GM12878 (cell line): ENCODE data around the gene TBCCD1. TPM values are rescaled to one million over a fixed set of nuclear protein-coding genes. Genes with fewer than 3 reads are reported as not detected.

ENCODE experiments used
- ATAC-seq: fragments of 200-7000 bp; cut with Tn5 transposase; 3 replicates; pipeline ENCODE4 v1.9.1; 2020; ENCODE audit warnings: mild to moderate bottlenecking, moderate library complexity
- BruUV-seq: library from RNA; stranded (reverse); fragments of 400-500 nt; replicated peaks from 2 replicates; lab custom pipeline; 2021; lab: Mats Ljungman, UMichigan
- CTCF ChIA-PET: fragments of 300-600 bp; sonication (Branson Sonifier 250); formaldehyde crosslinking; extraction: SDS; loops from one replicate; lab custom pipeline; 2021; ENCODE audit warnings: inconsistent platforms; lab: Yijun Ruan, JAX
- POLR2A ChIA-PET: fragments of 350-600 bp; formaldehyde crosslinking; extraction: SDS; loops from one replicate; lab custom pipeline; 2021; ENCODE audit warnings: inconsistent platforms; lab: Charles Lee
- RAD21 ChIA-PET: fragments of 300-600 bp; sonication (Branson Sonifier 250); formaldehyde crosslinking; loops from one replicate; lab custom pipeline; 2023; ENCODE audit warnings: antibody characterized with exemption; ENCODE audit not compliant: unreplicated experiment; lab: Charles Lee
- SMC1A ChIA-PET: fragments of 300-600 bp; sonication (Branson Sonifier 250); formaldehyde crosslinking; loops from one replicate; lab custom pipeline; 2023; ENCODE audit not compliant: unreplicated experiment, uncharacterized antibody; lab: Charles Lee
- DNase-seq: peaks from one replicate; pipeline ENCODE4 v3.0.0-alpha.2; 2011; ENCODE audit warnings: low read depth, low spot score
- FAIRE-seq: peaks from 3 replicates; lab custom pipeline; 2011; peaks lifted over from hg19 to GRCh38; lab: Jason Lieb, UNC
- H2AFZ ChIP-seq: 2 replicates; pipeline ENCODE4 v1.6.0; 2011; ENCODE audit warnings: low read depth, low read length, control low read depth; ENCODE audit not compliant: control insufficient read depth
- H3K27ac ChIP-seq: 2 replicates; pipeline ENCODE4 v1.5.1; 2011; ENCODE audit warnings: control low read depth; ENCODE audit not compliant: control insufficient read depth, insufficient read depth
- H3K27me3 ChIP-seq, 2 experiments: replicated peaks in 1 of 2; 2 replicates each; pipeline versions ENCODE4 v1.6.0 to v1.6.1; 2011; ENCODE audit warnings: low read length in 1 of 2; ENCODE audit not compliant: control insufficient read depth in 2 of 2, insufficient read depth in 2 of 2
- H3K36me3 ChIP-seq, 2 experiments: 2 replicates each; pipeline ENCODE4 v1.5.1; 2011; ENCODE audit warnings: low read length in 1 of 2; ENCODE audit not compliant: control insufficient read depth in 2 of 2, insufficient read depth in 2 of 2
- H3K4me1 ChIP-seq: 2 replicates; pipeline ENCODE4 v1.6.1; 2011; ENCODE audit warnings: mild to moderate bottlenecking, low read length, moderate library complexity, mixed read lengths; ENCODE audit not compliant: control insufficient read depth, insufficient read depth
- H3K4me2 ChIP-seq: 2 replicates; pipeline ENCODE4 v1.6.0; 2011; ENCODE audit warnings: control low read depth; ENCODE audit not compliant: control insufficient read depth, insufficient read depth
- H3K4me3 ChIP-seq: fragments of 200-600 bp; sonication (generic); 2 replicates; pipeline ENCODE4 v1.5.1; 2016
- H3K79me2 ChIP-seq: 2 replicates; pipeline ENCODE4 v1.6.0; 2011; ENCODE audit warnings: low read length; ENCODE audit not compliant: control insufficient read depth, insufficient read depth
- H3K9ac ChIP-seq: 2 replicates; pipeline ENCODE4 v1.8.0; 2011; ENCODE audit warnings: low read length, control low read depth, mixed read lengths; ENCODE audit not compliant: control insufficient read depth, insufficient read depth
- H3K9me3 ChIP-seq: replicated peaks from 3 replicates; pipeline ENCODE4 v1.5.1; 2011; ENCODE audit warnings: mild to moderate bottlenecking, low read length; ENCODE audit not compliant: control insufficient read depth, insufficient read depth
- H4K20me1 ChIP-seq: 2 replicates; pipeline ENCODE4 v1.6.0; 2011; ENCODE audit not compliant: control insufficient read depth, insufficient read depth
- RUNX3 ChIP-seq: IDR thresholded peaks from 2 replicates; pipeline ENCODE4 v1.6.1; 2012; ENCODE audit warnings: low read length, inconsistent platforms
- SPI1 ChIP-seq: IDR thresholded peaks from 2 replicates; pipeline ENCODE4 v1.6.1; 2011; ENCODE audit warnings: low read depth, mild to moderate bottlenecking, low read length, moderate library complexity, borderline replicate concordance; ENCODE audit not compliant: insufficient read depth
- TBL1XR1 ChIP-seq: IDR thresholded peaks from 2 replicates; pipeline ENCODE4 v1.6.1; 2012; ENCODE audit warnings: low read depth, low read length, improper control_type of control experiment
- whole genome bisulfite sequencing: methylation state at CpG from one replicate; pipeline ENCODE4 v1.1.6; 2016; ENCODE audit warnings: low lambda C conversion rate; ENCODE audit not compliant: insufficient replicate concordance, insufficient coverage; ENCODE audit errors: missing lambda C conversion rate; 5-methylcytosine and 5-hydroxymethylcytosine counted together
- in situ Hi-C: fragments of 300-500 bp; cut with MboI; formaldehyde crosslinking; loops from 9 replicates; pipeline ENCODE4 v1.14.3; 2018; ENCODE audit warnings: mixed read lengths
- intact Hi-C: fragments of 100-400 bp; cut with micrococcal nuclease; formaldehyde crosslinking; loops from one replicate; pipeline ENCODE4 v1.14.2; 2022; ENCODE audit not compliant: unreplicated experiment
- polyA plus RNA-seq, 11 experiments: library from polyadenylated mRNA; depleted of rRNA in 4 of 11; unstranded in 6 of 11; stranded (reverse) in 5 of 11; fragments of >200 nt; fragmentation: Nextera tagmentation in 4 of 11; fragmentation: Illumina TruSeq in 1 of 11; extraction: Ambion mirVana in 4 of 11; extraction: Trizol in 1 of 11; gene quantifications; 1 replicate in 1 of 11; 2 replicates in 10 of 11; pipeline versions ENCODE4 v1.2.1 to v1.2.3, GENCODE V29; 2011 to 2016; ENCODE audit warnings: inconsistent platforms in 2 of 11, missing spikeins in 2 of 11, low read depth in 1 of 11
- total RNA-seq, 4 experiments: library from RNA; depleted of rRNA in 3 of 4; stranded (reverse); fragments of >200 nt in 3 of 4; fragmentation: Illumina TruSeq in 1 of 4; extraction: Trizol in 1 of 4; gene quantifications; 2 replicates each; pipeline versions ENCODE4 v1.2.1 to v1.2.3, GENCODE V29; 2013 to 2021
- TF ChIP-seq, protein P1 (sequence below): fragments of 450-650 bp; IDR thresholded peaks from 2 replicates; pipeline ENCODE4 v1.6.1; 2018; ENCODE audit warnings: mild to moderate bottlenecking, low read depth, moderate library complexity; ENCODE audit not compliant: partially characterized antibody

Gene TBCCD1
- total and polyA plus RNA-seq, 10 of the 15 experiments (the other 5 are each of a cell fraction or from before 2014, with no cell fraction given): 6.9 to 23.4 (median 14.7) TPM

DNA sequence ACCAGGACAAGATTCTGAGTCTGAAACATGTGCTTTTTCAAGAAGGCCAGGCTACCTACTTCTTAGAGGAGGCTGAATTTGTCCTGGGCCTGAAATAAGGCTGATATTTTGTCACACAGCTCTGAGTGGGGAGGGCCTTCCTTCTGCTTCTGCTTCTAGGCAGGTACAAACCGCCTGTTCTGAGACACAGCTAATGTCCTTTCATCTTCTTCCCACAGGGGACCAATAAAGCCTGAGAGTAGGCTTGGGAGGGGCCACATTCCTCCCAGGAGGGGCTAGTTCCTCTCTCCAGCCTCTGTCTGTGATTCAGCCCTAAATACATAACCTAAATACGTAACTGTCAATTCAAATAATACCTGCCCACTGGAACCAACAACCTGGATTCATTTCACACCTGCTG lies 57.7 kb downstream of the TBCCD1 start:
- TF ChIP-seq RUNX3 (peak; percentile 32; the same call in 1 of the 2 replicates), SPI1 (peak; percentile 20; the same call in 1 of the 2 replicates), TBL1XR1 (no peak)
- TF ChIP-seq, protein P1, sequence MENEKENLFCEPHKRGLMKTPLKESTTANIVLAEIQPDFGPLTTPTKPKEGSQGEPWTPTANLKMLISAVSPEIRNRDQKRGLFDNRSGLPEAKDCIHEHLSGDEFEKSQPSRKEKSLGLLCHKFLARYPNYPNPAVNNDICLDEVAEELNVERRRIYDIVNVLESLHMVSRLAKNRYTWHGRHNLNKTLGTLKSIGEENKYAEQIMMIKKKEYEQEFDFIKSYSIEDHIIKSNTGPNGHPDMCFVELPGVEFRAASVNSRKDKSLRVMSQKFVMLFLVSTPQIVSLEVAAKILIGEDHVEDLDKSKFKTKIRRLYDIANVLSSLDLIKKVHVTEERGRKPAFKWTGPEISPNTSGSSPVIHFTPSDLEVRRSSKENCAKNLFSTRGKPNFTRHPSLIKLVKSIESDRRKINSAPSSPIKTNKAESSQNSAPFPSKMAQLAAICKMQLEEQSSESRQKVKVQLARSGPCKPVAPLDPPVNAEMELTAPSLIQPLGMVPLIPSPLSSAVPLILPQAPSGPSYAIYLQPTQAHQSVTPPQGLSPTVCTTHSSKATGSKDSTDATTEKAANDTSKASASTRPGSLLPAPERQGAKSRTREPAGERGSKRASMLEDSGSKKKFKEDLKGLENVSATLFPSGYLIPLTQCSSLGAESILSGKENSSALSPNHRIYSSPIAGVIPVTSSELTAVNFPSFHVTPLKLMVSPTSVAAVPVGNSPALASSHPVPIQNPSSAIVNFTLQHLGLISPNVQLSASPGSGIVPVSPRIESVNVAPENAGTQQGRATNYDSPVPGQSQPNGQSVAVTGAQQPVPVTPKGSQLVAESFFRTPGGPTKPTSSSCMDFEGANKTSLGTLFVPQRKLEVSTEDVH: no peak
- Histone ChIP-seq H3K79me2 (no peaks in the 10 kb centered on the region), H3K4me3 (no peak overlapping the region), H3K9me3 (no peaks in the 10 kb centered on the region), H3K4me1 (peaks cover 40% of the 10 kb centered on the region), H3K27me3 (no peaks in the 10 kb centered on the region), H3K27ac (no peak overlapping the region), H3K36me3 (no peaks in the 10 kb centered on the region), H2AFZ (no peak overlapping the region; the same call in 1 of the 2 replicates), H3K9ac (no peak overlapping the region), H3K4me2 (no peak overlapping the region), H4K20me1 (no peaks in the 10 kb centered on the region)
- no TSS peak for BruUV-seq
- DNase-seq (no peak), FAIRE-seq (no peak), ATAC-seq (no peak)
- in situ Hi-C loops (no loop called here), intact Hi-C loops (loop anchor here (5.0 kb wide), 1 partner anchor 52 kb away; no protein-coding TSS in a partner anchor)
- WGBS: 93% methylated on average over 2 of the region's 2 CpGs
- ChIA-PET POLR2A (interaction anchor here (0.8 to 1.3 kb wide), 4 partner anchors 10 to 30 kb away, joined by 3 to 6 read pairs (median 4); no protein-coding TSS in a partner anchor), CTCF (interaction anchor here (0.9 to 5.7 kb wide), 10 partner anchors 9 to 312 kb away, joined by 3 to 141 read pairs (median 5); no protein-coding TSS in a partner anchor), RAD21 (interaction anchor here (0.6 to 7.8 kb wide), 7 partner anchors 11 to 273 kb away, joined by 3 to 192 read pairs (median 3); no protein-coding TSS in a partner anchor), SMC1A (interaction anchor here (1.0 to 12.3 kb wide), 8 partner anchors 10 to 250 kb away, joined by 3 to 257 read pairs (median 6); no protein-coding TSS in a partner anchor)
